Measurements from ENCODE around the gene FLYWCH2. TPM values are rescaled to one million over a fixed set of nuclear protein-coding genes. Genes with fewer than 3 reads are reported as not detected.

The FLYWCH2 gene
- total and polyA plus RNA-seq, 2 of the 8 experiments (the other 6 are each of a cell fraction or from before 2014, with no cell fraction given) = 16.4 to 30.7 TPM

- no peak for TF ChIP-seq CTCF (IDR thresholded peaks at IDR 0.05; ENCODE audit: control extremely low read depth in 1 of 3, insufficient read depth in 1 of 3, low read depth in 1 of 3, low read length in 3 of 3)
- TF ChIP-seq GABPA (IDR thresholded peaks at IDR 0.05; ENCODE audit: borderline replicate concordance, insufficient read depth, low read length) = no peak
- no peak for TF ChIP-seq POU5F1 (IDR thresholded peaks at IDR 0.05; ENCODE audit: low read depth, low read length)
- no peak for TF ChIP-seq CHD2 (IDR thresholded peaks at IDR 0.05; ENCODE audit: low read length)
- no peak for TF ChIP-seq PHF8 (conservative IDR thresholded peaks at IDR 0.05; ENCODE audit: low read depth, low read length)
- TF ChIP-seq CBX5 (IDR thresholded peaks at IDR 0.05; ENCODE audit: low read depth, low read length) = no peak
- TF ChIP-seq CTBP2 (IDR thresholded peaks at IDR 0.05; ENCODE audit: borderline replicate concordance, insufficient read depth, insufficient read length, low read length) = no peak
- TF ChIP-seq ASH2L (IDR thresholded peaks at IDR 0.05; ENCODE audit: low read length) = no peak
- TF ChIP-seq TBP (IDR thresholded peaks at IDR 0.05; ENCODE audit: low read depth, low read length) = no peak
- no peak for TF ChIP-seq JUND (IDR thresholded peaks at IDR 0.05; ENCODE audit: low read length)
- no peak overlapping the region for H3K9ac ChIP-seq (replicated peaks in 1 of 4; ENCODE audit: extremely low read depth in 1 of 4, low read depth in 3 of 4, low read length in 3 of 4)
- ChIA-PET CTCF (ENCODE audit: partially characterized antibody) (interaction anchor here (1.1 to 7.3 kb wide), 13 partner anchors 9 to 124 kb away, joined by 3 to 74 read pairs (median 7); no protein-coding TSS in a partner anchor), POLR2A (ENCODE audit: partially characterized antibody) (interaction anchor here (1.1 to 1.3 kb wide), 2 partner anchors 15 kb away, joined by 3 read pairs; no protein-coding TSS in a partner anchor)
- H3K14ac ChIP-seq (ENCODE audit: insufficient read length) = no peak overlapping the region
- no peaks in the 10 kb centered on the region for H4K20me1 ChIP-seq (replicated peaks in 1 of 2; ENCODE audit: control insufficient read depth in 1 of 2, insufficient read depth in 2 of 2, low read length in 2 of 2)
- H3K27me3 ChIP-seq (replicated peaks in 1 of 4; ENCODE audit: control insufficient read depth in 3 of 4, extremely low read depth in 1 of 4, insufficient read depth in 3 of 4, low read length in 3 of 4) = peaks cover 0 to 12% (median 3%) of the 10 kb centered on the region in 4 experiments; a peak in 3 of 7 replicates
- peaks cover 6% of the 10 kb centered on the region; the same call in 1 of the 2 replicates for H3K23me2 ChIP-seq (ENCODE audit: low read depth, low read length)
- H3K56ac ChIP-seq (replicated peaks; ENCODE audit: insufficient read length, low read depth, low read length) = no peak overlapping the region
- no peaks in the 10 kb centered on the region for H3K79me2 ChIP-seq (ENCODE audit: control insufficient read depth in 1 of 2, insufficient read depth in 2 of 2, low read length in 2 of 2)
- H2AK5ac ChIP-seq (ENCODE audit: low read depth, low read length) = no peak overlapping the region
- no peak overlapping the region for H3K18ac ChIP-seq (ENCODE audit: extremely low read depth, low read length)
- no peak overlapping the region for H4K91ac ChIP-seq (replicated peaks; ENCODE audit: insufficient read length, low read length)
- no peak overlapping the region for H4K8ac ChIP-seq (ENCODE audit: extremely low read depth, insufficient read depth, low read length)
- no peak overlapping the region for H3K4me3 ChIP-seq (ENCODE audit: extremely low read depth in 1 of 4, insufficient read depth in 2 of 4, low read depth in 3 of 4, low read length in 4 of 4)
- no peak overlapping the region for H2BK20ac ChIP-seq (ENCODE audit: low read length)
- H2AFZ ChIP-seq (ENCODE audit: low read length) = no peak overlapping the region
- peaks cover 0 to 5% (median 0%) of the 10 kb centered on the region in 4 experiments; a peak in 1 of 7 replicates for H3K4me1 ChIP-seq (replicated peaks in 1 of 4; ENCODE audit: control insufficient read depth in 3 of 4, insufficient read depth in 4 of 4, low read length in 3 of 4)
- H2BK12ac ChIP-seq (ENCODE audit: low read depth, low read length) = no peak overlapping the region
- no peak overlapping the region for H2BK120ac ChIP-seq (replicated peaks; ENCODE audit: low read depth, low read length)
- WGBS, 2 experiments (ENCODE audit: extremely low coverage in 1 of 2, insufficient coverage in 1 of 2, insufficient read length in 1 of 2, insufficient replicate concordance in 2 of 2, low coverage in 1 of 2, low lambda C conversion rate in 2 of 2, missing lambda C conversion rate in 1 of 2) = 89% methylated on average over 34 of the region's 56 CpGs; no CpG with 5 or more reads in 1 of the 2 experiments
- no peak overlapping the region for H3K4me2 ChIP-seq (ENCODE audit: insufficient read depth in 1 of 2, low read depth in 2 of 2, low read length in 2 of 2)
- no peaks in the 10 kb centered on the region for H3K79me1 ChIP-seq (ENCODE audit: low read depth, low read length)
- H3K9me3 ChIP-seq (ENCODE audit: insufficient read depth in 2 of 2, low read depth in 1 of 2, low read length in 1 of 2) = peaks cover 8 to 15% of the 10 kb centered on the region in 2 experiments
- no peak overlapping the region for H3K23ac ChIP-seq (ENCODE audit: insufficient read length)
- DNase-seq (ENCODE audit: low read depth in 1 of 2, low spot score in 2 of 2) (no peak), FAIRE-seq (no peak)
- no peak overlapping the region for H4K5ac ChIP-seq (ENCODE audit: insufficient read length, low read depth, low read length)
- no peak overlapping the region for H3K4ac ChIP-seq (replicated peaks; ENCODE audit: insufficient read length, low read depth, low read length)
- no peak overlapping the region for H2BK15ac ChIP-seq (ENCODE audit: low read length)
- no peak overlapping the region for H2BK5ac ChIP-seq (ENCODE audit: low read depth, low read length)
- no peak overlapping the region for H3K27ac ChIP-seq (ENCODE audit: low read depth, low read length)
- H3K36me3 ChIP-seq (ENCODE audit: control insufficient read depth in 2 of 4, insufficient read depth in 4 of 4, low read length in 3 of 4) = peaks cover 0 to 3% (median 0%) of the 10 kb centered on the region in 4 experiments; a peak in 1 of 8 replicates
These were observed 30.1 kb upstream of the FLYWCH2 start for GRCh38 chr16:2852731-2853507.
